Measurements from ENCODE around the gene OCRL.

OCRL gene

DNA sequence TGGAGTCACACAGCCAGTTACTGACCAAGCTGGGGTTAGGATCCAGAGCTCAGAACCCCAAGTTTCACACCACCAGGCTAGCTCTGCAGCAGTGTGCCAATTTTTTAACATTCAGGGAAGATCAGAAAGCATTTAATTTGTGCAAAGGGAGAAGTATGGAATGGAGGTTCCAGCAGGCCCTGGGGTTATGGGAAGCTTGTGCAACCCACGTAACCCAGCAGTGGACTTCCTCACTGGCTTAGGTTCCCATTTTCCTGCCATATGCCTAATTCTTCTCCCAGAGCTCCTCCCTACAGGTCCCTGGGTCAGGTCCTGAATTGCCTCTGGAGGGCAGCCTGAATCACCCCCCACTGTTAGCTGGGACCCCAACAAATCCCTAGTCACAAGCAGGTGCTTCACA is 100.7 kb downstream of the OCRL start:
- DNase-seq, result no peak

GRCh38 chrX:129641469-129641868 is 101.4 kb downstream of the OCRL start:
- DNase-seq, result no peak

DNA sequence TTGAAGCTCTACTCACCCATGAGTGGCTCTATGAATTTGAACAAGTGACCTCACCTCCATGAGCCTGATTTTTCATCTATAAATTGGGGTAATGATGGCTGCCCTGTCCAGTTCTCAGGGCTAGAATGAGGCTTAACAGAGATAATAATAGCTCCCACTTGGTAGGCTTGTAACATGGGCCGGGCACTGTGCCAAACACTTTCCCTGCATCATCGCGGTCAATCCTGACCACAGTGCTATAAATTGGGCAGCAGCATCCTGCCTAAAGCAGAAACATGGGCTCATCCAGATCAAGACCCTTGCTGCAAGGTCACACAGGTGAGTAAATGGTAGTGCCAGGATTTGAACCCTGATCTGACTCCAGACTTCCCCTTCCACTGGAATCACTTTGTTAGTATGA is 101.9 kb downstream of the OCRL start:
- DNase-seq, result no peak

Measured in DMS153 (cell line).